ENCODE results near the gene ZFPM1. TPM values are rescaled to one million over a fixed set of nuclear protein-coding genes. Genes with fewer than 3 reads are reported as not detected.

Gene ZFPM1
- total and polyA plus RNA-seq, 4 donors: 0.57 to 9.0 (median 2.8) TPM

DNA sequence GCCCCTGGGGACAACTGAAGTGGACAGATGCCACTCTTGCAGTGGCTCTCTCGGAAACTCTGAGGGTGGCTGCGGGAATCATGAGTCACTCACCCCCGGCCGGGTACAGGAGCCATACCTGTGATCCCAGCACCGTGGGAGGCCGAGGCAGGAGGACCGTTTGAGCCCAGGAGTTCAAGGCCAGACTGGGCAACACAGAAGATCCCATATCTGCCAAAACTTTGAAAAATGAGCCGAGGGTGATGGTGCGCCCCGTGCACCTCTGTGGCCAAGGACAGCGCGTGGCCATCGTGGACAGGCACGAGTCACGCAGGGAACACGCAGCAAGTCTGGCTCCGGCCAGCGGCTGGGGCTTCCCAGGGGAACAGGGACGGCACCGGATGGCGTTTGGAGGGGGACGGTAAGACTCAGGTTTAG is 75.8 kb downstream of the ZFPM1 start:
- no peak for DNase-seq
- no peak for ATAC-seq (ENCODE audit: insufficient read depth, low FRiP score)
- Histone ChIP-seq H3K4me3 (no peak overlapping the region), H3K9me3 (ENCODE audit: control insufficient read depth in 4 of 4, insufficient read depth in 3 of 4, low read length in 3 of 4) (no peaks in the 10 kb centered on the region), H3K36me3 (ENCODE audit: control insufficient read depth in 4 of 4, insufficient read depth in 4 of 4, low read length in 4 of 4) (no peaks in the 10 kb centered on the region), H3K9ac (ENCODE audit: insufficient read depth in 1 of 2, low read length in 2 of 2) (no peak overlapping the region), H3K27ac (ENCODE audit: low read depth in 1 of 2, low read length in 1 of 2) (no peak overlapping the region), H3K27me3 (ENCODE audit: control insufficient read depth in 3 of 3, insufficient read depth in 3 of 3, low read length in 2 of 3) (no peaks in the 10 kb centered on the region), H3K4me1 (ENCODE audit: control insufficient read depth in 5 of 5, insufficient read depth in 5 of 5, low read length in 5 of 5) (peaks cover 0 to 23% (median 12%) of the 10 kb centered on the region in 5 donors)
- WGBS, 2 donors: 91% methylated on average over 20 to 22 of the region's 22 CpGs
- TF ChIP-seq CTCF (IDR thresholded peaks at IDR 0.05; ENCODE audit: control extremely low read depth, extremely low read depth): no peak

DNA sequence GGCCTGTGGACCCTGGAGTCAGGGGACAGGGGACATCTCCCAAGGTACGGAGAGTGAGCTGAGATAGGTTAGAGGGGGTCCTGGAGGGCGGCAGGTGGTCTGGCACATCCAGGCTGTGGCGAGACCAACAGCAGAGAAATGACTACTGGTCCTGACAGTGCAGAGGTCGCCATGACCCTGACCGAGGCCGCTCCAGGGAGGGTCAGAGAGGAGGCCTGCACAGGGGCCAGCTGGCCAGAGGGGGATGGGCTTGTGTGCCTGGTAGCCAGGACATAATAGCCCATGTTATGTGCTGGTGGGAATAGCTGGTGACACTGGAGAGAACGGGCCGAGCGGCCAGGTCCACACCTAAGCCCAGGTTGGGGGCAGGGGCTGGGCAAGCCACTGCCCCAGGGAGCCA is 76.5 kb downstream of the ZFPM1 start:
- TF ChIP-seq CTCF (IDR thresholded peaks at IDR 0.05; ENCODE audit: control extremely low read depth, extremely low read depth): no peak
- Histone ChIP-seq H3K27me3 (ENCODE audit: control insufficient read depth in 3 of 3, insufficient read depth in 3 of 3, low read length in 2 of 3) (no peaks in the 10 kb centered on the region), H3K4me1 (ENCODE audit: control insufficient read depth in 5 of 5, insufficient read depth in 5 of 5, low read length in 5 of 5) (peaks cover 0 to 23% (median 12%) of the 10 kb centered on the region in 5 donors), H3K9ac (ENCODE audit: insufficient read depth in 1 of 2, low read length in 2 of 2) (no peak overlapping the region), H3K36me3 (ENCODE audit: control insufficient read depth in 4 of 4, insufficient read depth in 4 of 4, low read length in 4 of 4) (no peaks in the 10 kb centered on the region), H3K4me3 (no peak overlapping the region), H3K9me3 (ENCODE audit: control insufficient read depth in 4 of 4, insufficient read depth in 3 of 4, low read length in 3 of 4) (no peaks in the 10 kb centered on the region), H3K27ac (ENCODE audit: low read depth in 1 of 2, low read length in 1 of 2) (no peak overlapping the region)
- WGBS, 2 donors: 93 to 95% methylated on average over 9 of the region's 9 CpGs
- DNase-seq (no peak), ATAC-seq (ENCODE audit: insufficient read depth, low FRiP score) (no peak)

GRCh38 chr16:88530051-88530857 is 77.2 kb downstream of the ZFPM1 start:
- Histone ChIP-seq H3K4me3 (no peak overlapping the region), H3K9ac (ENCODE audit: insufficient read depth in 1 of 2, low read length in 2 of 2) (no peak overlapping the region), H3K27ac (ENCODE audit: low read depth in 1 of 2, low read length in 1 of 2) (no peak overlapping the region), H3K4me1 (ENCODE audit: control insufficient read depth in 5 of 5, insufficient read depth in 5 of 5, low read length in 5 of 5) (peaks cover 0 to 24% (median 17%) of the 10 kb centered on the region in 5 donors), H3K27me3 (ENCODE audit: control insufficient read depth in 3 of 3, insufficient read depth in 3 of 3, low read length in 2 of 3) (no peaks in the 10 kb centered on the region), H3K9me3 (ENCODE audit: control insufficient read depth in 4 of 4, insufficient read depth in 3 of 4, low read length in 3 of 4) (no peaks in the 10 kb centered on the region), H3K36me3 (ENCODE audit: control insufficient read depth in 4 of 4, insufficient read depth in 4 of 4, low read length in 4 of 4) (peaks cover 0 to 5% (median 1%) of the 10 kb centered on the region in 4 donors)
- no peak for ATAC-seq (ENCODE audit: insufficient read depth, low FRiP score)
- no peak for DNase-seq
- no peak for TF ChIP-seq CTCF (IDR thresholded peaks at IDR 0.05; ENCODE audit: control extremely low read depth, extremely low read depth)
- 91 to 92% methylated on average over 19 to 27 of the region's 27 CpGs for WGBS, 2 donors

All from lung (tissue), 12 donors.